HepG2 (cell line): Measurements from ENCODE around the gene TMEM231.

Source experiments
- CTCF ChIP-seq: sonication (generic); formaldehyde crosslinking; IDR thresholded peaks from 2 replicates; pipeline ENCODE4 v1.5.0; 2020; ENCODE audit warnings: mild to moderate bottlenecking, missing genetic modification reagents, moderate library complexity
- ELF4 ChIP-seq: sonication (generic); formaldehyde crosslinking; IDR thresholded peaks from 2 replicates; pipeline ENCODE4 v1.5.0; 2020; ENCODE audit warnings: missing genetic modification reagents, mild to moderate bottlenecking, moderate library complexity, borderline replicate concordance
- HMGA1 ChIP-seq: sonication (generic); formaldehyde crosslinking; conservative IDR thresholded peaks from 2 replicates; pipeline ENCODE4 v1.4.0; 2020; ENCODE audit warnings: missing genetic modification reagents
- JUND ChIP-seq: sonication (generic); formaldehyde crosslinking; IDR thresholded peaks from 2 replicates; pipeline ENCODE4 v1.8.0; 2022; ENCODE audit warnings: mild to moderate bottlenecking, missing genetic modification reagents
- MAX ChIP-seq: IDR thresholded peaks from 2 replicates; pipeline ENCODE4 v1.6.1; 2012; ENCODE audit warnings: inconsistent platforms
- RBM39 ChIP-seq: fragments of 200-400 bp; formaldehyde crosslinking; IDR thresholded peaks from one replicate; pipeline ENCODE4 v1.6.1; 2018; ENCODE audit warnings: antibody characterized with exemption, mild to moderate bottlenecking, low read depth, low read length; ENCODE audit not compliant: poor library complexity, severe bottlenecking
- ZBTB10 ChIP-seq: sonication (generic); formaldehyde crosslinking; IDR thresholded peaks from 2 replicates; pipeline ENCODE4 v1.4.0; 2020; ENCODE audit warnings: missing genetic modification reagents, borderline replicate concordance
- ZNF143 ChIP-seq: sonication (generic); formaldehyde crosslinking; IDR thresholded peaks from 2 replicates; pipeline ENCODE4 v1.4.0; 2020; ENCODE audit warnings: missing genetic modification reagents
- ZNF792 ChIP-seq: IDR thresholded peaks from 2 replicates; pipeline ENCODE4 v1.6.1; 2016

GRCh38 chr16:75519175-75519574 is 36.9 kb downstream of the TMEM231 start:
- no peak for TF ChIP-seq JUND
- TF ChIP-seq HMGA1 (CRISPR knock-in tag), result no peak
- TF ChIP-seq ZBTB10, result no peak
- no peak for TF ChIP-seq CTCF (CRISPR knock-in tag)
- no peak for TF ChIP-seq ELF4
- TF ChIP-seq MAX, result no peak
- TF ChIP-seq RBM39, result no peak
- TF ChIP-seq ZNF792 (CRISPR knock-in tag), result no peak
- TF ChIP-seq ZNF143, result no peak
